Measurements from ENCODE around the gene ASIC5. TPM values are rescaled to one million over a fixed set of nuclear protein-coding genes. Genes with fewer than 3 reads are reported as not detected.

ASIC5 gene
- total RNA-seq, 1 donor from 2014 or later, result not detected

GRCh38 chr4:155787113-155787710 lies 78.9 kb downstream of the ASIC5 start:
- Histone ChIP-seq H3K79me2 (ENCODE audit: insufficient read depth, low read length) (no peaks in the 10 kb centered on the region), H3K4me3 (ENCODE audit: insufficient read depth, low read depth, low read length) (no peak overlapping the region), H3K27me3 (ENCODE audit: insufficient read depth, low read length) (no peaks in the 10 kb centered on the region), H3K36me3 (ENCODE audit: insufficient read depth, low read length) (no peaks in the 10 kb centered on the region), H2AFZ (ENCODE audit: low read depth, low read length) (no peak overlapping the region), H3K4me1 (ENCODE audit: insufficient read depth, low read length) (no peaks in the 10 kb centered on the region), H3K9me3 (ENCODE audit: insufficient read depth, low read depth, low read length) (no peaks in the 10 kb centered on the region), H4K20me1 (ENCODE audit: insufficient read depth, low read length) (no peaks in the 10 kb centered on the region), H3K27ac (ENCODE audit: low read depth, low read length) (no peak overlapping the region), H3K9ac (ENCODE audit: low read length) (no peak overlapping the region), H3K4me2 (ENCODE audit: low read length) (peak overlapping the region; percentile 26)
- no peaks in the 10 kb centered on the region for H3K36me3 Mint-ChIP-seq (ENCODE audit: low read depth, unreplicated experiment)
- no peak overlapping the region for H3K4me3 Mint-ChIP-seq (ENCODE audit: unreplicated experiment)
- DNase-seq (ENCODE audit: low read depth) (no peak), FAIRE-seq (peak; percentile 72)
- no peak overlapping the region for H3K27ac Mint-ChIP-seq (ENCODE audit: unreplicated experiment)
- no peaks in the 10 kb centered on the region for H3K27me3 Mint-ChIP-seq (ENCODE audit: low read depth, unreplicated experiment)
- TF ChIP-seq CTCF (IDR thresholded peaks at IDR 0.05; ENCODE audit: insufficient read depth, low read depth, low read length), result peak; percentile 95
- TF ChIP-seq EZH2 (IDR thresholded peaks at IDR 0.05; ENCODE audit: insufficient read depth, low read length), result no peak
- no peaks in the 10 kb centered on the region for H3K9me3 Mint-ChIP-seq (ENCODE audit: unreplicated experiment)
- no peaks in the 10 kb centered on the region for H3K4me1 Mint-ChIP-seq (ENCODE audit: low read depth, unreplicated experiment)

- Histone ChIP-seq H2AFZ (ENCODE audit: low read depth, low read length) (peak overlapping the region; percentile 19), H3K27me3 (ENCODE audit: insufficient read depth, low read length) (no peaks in the 10 kb centered on the region), H3K79me2 (ENCODE audit: insufficient read depth, low read length) (no peaks in the 10 kb centered on the region), H3K9me3 (ENCODE audit: insufficient read depth, low read depth, low read length) (no peaks in the 10 kb centered on the region), H3K9ac (ENCODE audit: low read length) (no peak overlapping the region), H3K27ac (ENCODE audit: low read depth, low read length) (no peak overlapping the region), H4K20me1 (ENCODE audit: insufficient read depth, low read length) (no peaks in the 10 kb centered on the region), H3K4me2 (ENCODE audit: low read length) (no peak overlapping the region), H3K4me3 (ENCODE audit: insufficient read depth, low read depth, low read length) (no peak overlapping the region), H3K4me1 (ENCODE audit: insufficient read depth, low read length) (no peaks in the 10 kb centered on the region), H3K36me3 (ENCODE audit: insufficient read depth, low read length) (no peaks in the 10 kb centered on the region)
- H3K27ac Mint-ChIP-seq (ENCODE audit: unreplicated experiment), result no peak overlapping the region
- H3K4me3 Mint-ChIP-seq (ENCODE audit: unreplicated experiment), result no peak overlapping the region
- no peaks in the 10 kb centered on the region for H3K4me1 Mint-ChIP-seq (ENCODE audit: low read depth, unreplicated experiment)
- H3K27me3 Mint-ChIP-seq (ENCODE audit: low read depth, unreplicated experiment), result no peaks in the 10 kb centered on the region
- no peaks in the 10 kb centered on the region for H3K36me3 Mint-ChIP-seq (ENCODE audit: low read depth, unreplicated experiment)
- DNase-seq (ENCODE audit: low read depth) (no peak), FAIRE-seq (no peak)
- H3K9me3 Mint-ChIP-seq (ENCODE audit: unreplicated experiment), result no peaks in the 10 kb centered on the region
- no peak for TF ChIP-seq EZH2 (IDR thresholded peaks at IDR 0.05; ENCODE audit: insufficient read depth, low read length)
- no peak for TF ChIP-seq CTCF (IDR thresholded peaks at IDR 0.05; ENCODE audit: insufficient read depth, low read depth, low read length)
Observed at GRCh38 chr4:155785828-155786227, 80.2 kb downstream of the ASIC5 start.

- Mint-ChIP-seq H3K4me3 (ENCODE audit: unreplicated experiment) (no peak overlapping the region), H3K9me3 (ENCODE audit: unreplicated experiment) (no peaks in the 10 kb centered on the region), H3K27ac (ENCODE audit: unreplicated experiment) (no peak overlapping the region), H3K36me3 (ENCODE audit: low read depth, unreplicated experiment) (no peaks in the 10 kb centered on the region), H3K27me3 (ENCODE audit: low read depth, unreplicated experiment) (no peaks in the 10 kb centered on the region), H3K4me1 (ENCODE audit: low read depth, unreplicated experiment) (peaks cover 1% of the 10 kb centered on the region)
- H3K4me3 ChIP-seq (ENCODE audit: insufficient read depth, low read depth, low read length), result no peak overlapping the region
- no peaks in the 10 kb centered on the region for H3K4me1 ChIP-seq (ENCODE audit: insufficient read depth, low read length)
- H3K4me2 ChIP-seq (ENCODE audit: low read length), result no peak overlapping the region
- no peak overlapping the region for H3K27ac ChIP-seq (ENCODE audit: low read depth, low read length)
- no peak overlapping the region for H3K9ac ChIP-seq (ENCODE audit: low read length)
- H3K27me3 ChIP-seq (ENCODE audit: insufficient read depth, low read length), result no peaks in the 10 kb centered on the region
- H2AFZ ChIP-seq (ENCODE audit: low read depth, low read length), result no peak overlapping the region
- TF ChIP-seq EZH2 (IDR thresholded peaks at IDR 0.05; ENCODE audit: insufficient read depth, low read length) (no peak), CTCF (IDR thresholded peaks at IDR 0.05; ENCODE audit: insufficient read depth, low read depth, low read length) (no peak)
- FAIRE-seq, result peak; percentile 45
- no peak for DNase-seq (ENCODE audit: low read depth)
- no peaks in the 10 kb centered on the region for H3K9me3 ChIP-seq (ENCODE audit: insufficient read depth, low read depth, low read length)
- H3K36me3 ChIP-seq (ENCODE audit: insufficient read depth, low read length), result no peaks in the 10 kb centered on the region
- no peaks in the 10 kb centered on the region for H4K20me1 ChIP-seq (ENCODE audit: insufficient read depth, low read length)
- no peaks in the 10 kb centered on the region for H3K79me2 ChIP-seq (ENCODE audit: insufficient read depth, low read length)
Observed at GRCh38 chr4:155784637-155785036, 81.4 kb downstream of the ASIC5 start.

All from astrocyte (in vitro differentiated cells and primary cell).